GM12878 (cell line): ENCODE measurements around the gene TRIM71. TPM values are rescaled to one million over a fixed set of nuclear protein-coding genes. Genes with fewer than 3 reads are reported as not detected.

ENCODE experiments used
- ATAC-seq: fragments of 200-7000 bp; cut with Tn5 transposase; 3 replicates; pipeline ENCODE4 v1.9.1; 2020; ENCODE audit warnings: mild to moderate bottlenecking, moderate library complexity
- BruUV-seq: library from RNA; stranded (reverse); fragments of 400-500 nt; replicated peaks from 2 replicates; lab custom pipeline; 2021; lab: Mats Ljungman, UMichigan
- CTCF ChIA-PET: fragments of 300-600 bp; sonication (Branson Sonifier 250); formaldehyde crosslinking; extraction: SDS; loops from one replicate; lab custom pipeline; 2021; ENCODE audit warnings: inconsistent platforms; lab: Yijun Ruan, JAX
- POLR2A ChIA-PET: fragments of 350-600 bp; formaldehyde crosslinking; extraction: SDS; loops from one replicate; lab custom pipeline; 2021; ENCODE audit warnings: inconsistent platforms; lab: Charles Lee
- RAD21 ChIA-PET: fragments of 300-600 bp; sonication (Branson Sonifier 250); formaldehyde crosslinking; loops from one replicate; lab custom pipeline; 2023; ENCODE audit warnings: antibody characterized with exemption; ENCODE audit not compliant: unreplicated experiment; lab: Charles Lee
- SMC1A ChIA-PET: fragments of 300-600 bp; sonication (Branson Sonifier 250); formaldehyde crosslinking; loops from one replicate; lab custom pipeline; 2023; ENCODE audit not compliant: unreplicated experiment, uncharacterized antibody; lab: Charles Lee
- DNase-seq: peaks from one replicate; pipeline ENCODE4 v3.0.0-alpha.2; 2011; ENCODE audit warnings: low read depth, low spot score
- FAIRE-seq: peaks from 3 replicates; lab custom pipeline; 2011; peaks lifted over from hg19 to GRCh38; lab: Jason Lieb, UNC
- H2AFZ ChIP-seq: 2 replicates; pipeline ENCODE4 v1.6.0; 2011; ENCODE audit warnings: low read depth, low read length, control low read depth; ENCODE audit not compliant: control insufficient read depth
- H3K27ac ChIP-seq: 2 replicates; pipeline ENCODE4 v1.5.1; 2011; ENCODE audit warnings: control low read depth; ENCODE audit not compliant: control insufficient read depth, insufficient read depth
- H3K27me3 ChIP-seq, 2 experiments: replicated peaks in 1 of 2; 2 replicates each; pipeline versions ENCODE4 v1.6.0 to v1.6.1; 2011; ENCODE audit warnings: low read length in 1 of 2; ENCODE audit not compliant: control insufficient read depth in 2 of 2, insufficient read depth in 2 of 2
- H3K36me3 ChIP-seq, 2 experiments: 2 replicates each; pipeline ENCODE4 v1.5.1; 2011; ENCODE audit warnings: low read length in 1 of 2; ENCODE audit not compliant: control insufficient read depth in 2 of 2, insufficient read depth in 2 of 2
- H3K4me1 ChIP-seq: 2 replicates; pipeline ENCODE4 v1.6.1; 2011; ENCODE audit warnings: mild to moderate bottlenecking, low read length, moderate library complexity, mixed read lengths; ENCODE audit not compliant: control insufficient read depth, insufficient read depth
- H3K4me2 ChIP-seq: 2 replicates; pipeline ENCODE4 v1.6.0; 2011; ENCODE audit warnings: control low read depth; ENCODE audit not compliant: control insufficient read depth, insufficient read depth
- H3K4me3 ChIP-seq: fragments of 200-600 bp; sonication (generic); 2 replicates; pipeline ENCODE4 v1.5.1; 2016
- H3K79me2 ChIP-seq: 2 replicates; pipeline ENCODE4 v1.6.0; 2011; ENCODE audit warnings: low read length; ENCODE audit not compliant: control insufficient read depth, insufficient read depth
- H3K9ac ChIP-seq: 2 replicates; pipeline ENCODE4 v1.8.0; 2011; ENCODE audit warnings: low read length, control low read depth, mixed read lengths; ENCODE audit not compliant: control insufficient read depth, insufficient read depth
- H3K9me3 ChIP-seq: replicated peaks from 3 replicates; pipeline ENCODE4 v1.5.1; 2011; ENCODE audit warnings: mild to moderate bottlenecking, low read length; ENCODE audit not compliant: control insufficient read depth, insufficient read depth
- H4K20me1 ChIP-seq: 2 replicates; pipeline ENCODE4 v1.6.0; 2011; ENCODE audit not compliant: control insufficient read depth, insufficient read depth
- CBFB ChIP-seq: IDR thresholded peaks from 2 replicates; pipeline ENCODE4 v1.6.1; 2016; ENCODE audit warnings: antibody characterized with exemption, low read depth
- DPF2 ChIP-seq: fragments of 450-650 bp; IDR thresholded peaks from 2 replicates; pipeline ENCODE4 v1.6.1; 2017; ENCODE audit warnings: mild to moderate bottlenecking
- EED ChIP-seq: sonication (generic); IDR thresholded peaks from 2 replicates; pipeline ENCODE4 v1.6.1; 2016; ENCODE audit warnings: antibody characterized with exemption, low read depth
- ETV6 ChIP-seq, 2 experiments: fragments of 450-650 bp in 1 of 2; IDR thresholded peaks in 1 of 2; conservative IDR thresholded peaks in 1 of 2; 2 replicates each; pipeline ENCODE4 v1.6.1; 2014; ENCODE audit warnings: antibody characterized with exemption in 1 of 2, borderline replicate concordance in 1 of 2, low read depth in 1 of 2, mild to moderate bottlenecking in 1 of 2, moderate library complexity in 1 of 2
- FOXK2 ChIP-seq: fragments of 450-650 bp; IDR thresholded peaks from 2 replicates; pipeline ENCODE4 v1.6.1; 2017; ENCODE audit warnings: mild to moderate bottlenecking, moderate library complexity
- HDAC6 ChIP-seq: fragments of 200-600 bp; sonication (generic); IDR thresholded peaks from one replicate; pipeline ENCODE4 v1.8.0; 2017; ENCODE audit warnings: antibody characterized with exemption; ENCODE audit not compliant: unreplicated experiment
- KAT2A ChIP-seq: conservative IDR thresholded peaks from 2 replicates; pipeline ENCODE4 v1.6.1; 2011; ENCODE audit warnings: low read depth, low read length; ENCODE audit not compliant: control insufficient read depth
- RELB ChIP-seq: fragments of 450-650 bp; IDR thresholded peaks from 2 replicates; pipeline ENCODE4 v1.6.1; 2017; ENCODE audit warnings: low read depth, mild to moderate bottlenecking, moderate library complexity
- SIX5 ChIP-seq: IDR thresholded peaks from 2 replicates; pipeline ENCODE4 v1.6.1; 2011; ENCODE audit warnings: mild to moderate bottlenecking, low read depth, low read length, moderate library complexity; ENCODE audit not compliant: severe bottlenecking
- SUPT20H ChIP-seq: IDR thresholded peaks from 2 replicates; pipeline ENCODE4 v1.6.1; 2011; ENCODE audit warnings: low read depth, mild to moderate bottlenecking, low read length, moderate library complexity, borderline replicate concordance; ENCODE audit not compliant: control insufficient read depth
- ZNF217 ChIP-seq: fragments of 450-650 bp; IDR thresholded peaks from 2 replicates; pipeline ENCODE4 v1.6.1; 2017; ENCODE audit warnings: antibody characterized with exemption, mild to moderate bottlenecking
- ZNF24 ChIP-seq: fragments of 450-650 bp; IDR thresholded peaks from 2 replicates; pipeline ENCODE4 v1.6.1; 2017; ENCODE audit warnings: antibody characterized with exemption, mild to moderate bottlenecking
- WGBS: methylation state at CpG from one replicate; pipeline ENCODE4 v1.1.6; 2016; ENCODE audit warnings: low lambda C conversion rate; ENCODE audit not compliant: insufficient replicate concordance, insufficient coverage; ENCODE audit errors: missing lambda C conversion rate; 5-methylcytosine and 5-hydroxymethylcytosine counted together
- in situ Hi-C: fragments of 300-500 bp; cut with MboI; formaldehyde crosslinking; loops from 9 replicates; pipeline ENCODE4 v1.14.3; 2018; ENCODE audit warnings: mixed read lengths
- intact Hi-C: fragments of 100-400 bp; cut with micrococcal nuclease; formaldehyde crosslinking; loops from one replicate; pipeline ENCODE4 v1.14.2; 2022; ENCODE audit not compliant: unreplicated experiment
- polyA plus RNA-seq, 11 experiments: library from polyadenylated mRNA; depleted of rRNA in 4 of 11; unstranded in 6 of 11; stranded (reverse) in 5 of 11; fragments of >200 nt; fragmentation: Nextera tagmentation in 4 of 11; fragmentation: Illumina TruSeq in 1 of 11; extraction: Ambion mirVana in 4 of 11; extraction: Trizol in 1 of 11; gene quantifications; 1 replicate in 1 of 11; 2 replicates in 10 of 11; pipeline versions ENCODE4 v1.2.1 to v1.2.3, GENCODE V29; 2011 to 2016; ENCODE audit warnings: inconsistent platforms in 2 of 11, missing spikeins in 2 of 11, low read depth in 1 of 11
- total RNA-seq, 4 experiments: library from RNA; depleted of rRNA in 3 of 4; stranded (reverse); fragments of >200 nt in 3 of 4; fragmentation: Illumina TruSeq in 1 of 4; extraction: Trizol in 1 of 4; gene quantifications; 2 replicates each; pipeline versions ENCODE4 v1.2.1 to v1.2.3, GENCODE V29; 2013 to 2021
- TF ChIP-seq, protein P1 (sequence below): fragments of 450-650 bp; IDR thresholded peaks from 2 replicates; pipeline ENCODE4 v1.6.1; 2017; ENCODE audit warnings: antibody characterized with exemption, mild to moderate bottlenecking, moderate library complexity

The TRIM71 gene
- total and polyA plus RNA-seq, 10 of the 15 experiments (the other 5 are each of a cell fraction or from before 2014, with no cell fraction given): 0.02 to 1.8 (median 0.16) TPM

DNA sequence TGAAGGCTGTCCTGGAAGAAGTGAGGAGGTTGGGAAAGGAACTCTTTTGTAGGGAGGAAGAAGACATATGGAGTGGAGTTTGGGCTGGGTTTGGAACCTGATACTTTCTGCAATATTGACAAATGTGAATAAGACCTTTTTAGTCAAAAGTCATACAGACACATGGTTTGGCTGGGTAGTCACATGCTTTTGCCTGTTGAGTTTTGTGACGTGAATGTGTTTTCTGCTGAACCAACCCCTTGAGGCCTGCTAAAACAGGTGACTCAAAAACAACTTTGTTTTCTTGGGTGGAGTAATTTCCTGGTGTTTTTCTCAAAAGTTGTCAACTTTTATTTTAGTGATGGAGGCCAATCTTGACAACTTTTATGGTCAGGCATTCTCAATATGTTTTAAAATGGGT, 94.2 kb downstream of the TRIM71 start:
- no peak for TF ChIP-seq ZNF24
- no peak for TF ChIP-seq ETV6 (conservative IDR thresholded peaks at IDR 0.05 in 1 of 2, IDR thresholded peaks at IDR 0.05 in 1 of 2; ENCODE audit: borderline replicate concordance in 1 of 2, low read depth in 1 of 2)
- TF ChIP-seq, protein P1, sequence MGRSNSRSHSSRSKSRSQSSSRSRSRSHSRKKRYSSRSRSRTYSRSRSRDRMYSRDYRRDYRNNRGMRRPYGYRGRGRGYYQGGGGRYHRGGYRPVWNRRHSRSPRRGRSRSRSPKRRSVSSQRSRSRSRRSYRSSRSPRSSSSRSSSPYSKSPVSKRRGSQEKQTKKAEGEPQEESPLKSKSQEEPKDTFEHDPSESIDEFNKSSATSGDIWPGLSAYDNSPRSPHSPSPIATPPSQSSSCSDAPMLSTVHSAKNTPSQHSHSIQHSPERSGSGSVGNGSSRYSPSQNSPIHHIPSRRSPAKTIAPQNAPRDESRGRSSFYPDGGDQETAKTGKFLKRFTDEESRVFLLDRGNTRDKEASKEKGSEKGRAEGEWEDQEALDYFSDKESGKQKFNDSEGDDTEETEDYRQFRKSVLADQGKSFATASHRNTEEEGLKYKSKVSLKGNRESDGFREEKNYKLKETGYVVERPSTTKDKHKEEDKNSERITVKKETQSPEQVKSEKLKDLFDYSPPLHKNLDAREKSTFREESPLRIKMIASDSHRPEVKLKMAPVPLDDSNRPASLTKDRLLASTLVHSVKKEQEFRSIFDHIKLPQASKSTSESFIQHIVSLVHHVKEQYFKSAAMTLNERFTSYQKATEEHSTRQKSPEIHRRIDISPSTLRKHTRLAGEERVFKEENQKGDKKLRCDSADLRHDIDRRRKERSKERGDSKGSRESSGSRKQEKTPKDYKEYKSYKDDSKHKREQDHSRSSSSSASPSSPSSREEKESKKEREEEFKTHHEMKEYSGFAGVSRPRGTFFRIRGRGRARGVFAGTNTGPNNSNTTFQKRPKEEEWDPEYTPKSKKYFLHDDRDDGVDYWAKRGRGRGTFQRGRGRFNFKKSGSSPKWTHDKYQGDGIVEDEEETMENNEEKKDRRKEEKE: no peak
- no peak for TF ChIP-seq HDAC6
- no peak for TF ChIP-seq FOXK2
- no peak for TF ChIP-seq DPF2
- TF ChIP-seq ZNF217: no peak
- no peak for TF ChIP-seq SUPT20H
- TF ChIP-seq SIX5: no peak
- no peak for TF ChIP-seq EED
- no peak for TF ChIP-seq CBFB
- no peak for TF ChIP-seq KAT2A
- TF ChIP-seq RELB: no peak
- ChIA-PET CTCF (no interaction called here), RAD21 (no interaction called here), SMC1A (interaction anchor here (0.8 kb wide), 1 partner anchor 11 kb away, joined by 3 read pairs; no protein-coding TSS in a partner anchor), POLR2A (no interaction called here)
- WGBS: 92% methylated on average over 1 of the region's 1 CpG
- Histone ChIP-seq H3K27ac (no peak overlapping the region), H2AFZ (no peak overlapping the region), H4K20me1 (no peaks in the 10 kb centered on the region), H3K4me3 (no peak overlapping the region), H3K4me1 (no peaks in the 10 kb centered on the region), H3K9me3 (no peaks in the 10 kb centered on the region; the same call in 1 of the 3 replicates), H3K4me2 (no peak overlapping the region), H3K27me3 (no peaks in the 10 kb centered on the region), H3K79me2 (no peaks in the 10 kb centered on the region), H3K36me3 (no peaks in the 10 kb centered on the region), H3K9ac (no peak overlapping the region)
- no peak for FAIRE-seq
- no peak for ATAC-seq
- in situ Hi-C loops (no loop called here), intact Hi-C loops (no loop called here)
- BruUV-seq: no TSS peak
- DNase-seq: no peak
